ENCODE data around the gene OGA. TPM values are rescaled to one million over a fixed set of nuclear protein-coding genes. Genes with fewer than 3 reads are reported as not detected.

OGA gene
- total RNA-seq, 2 donors from 2014 or later: 411 to 421 TPM

Other genes starting within 250 kb of the OGA start
- 10 to 100 TPM; 25.3 to 30.9 TPM for gene POLL, start 230.2 kb downstream of the OGA start, total RNA-seq
- gene DPCD, start 230.1 kb downstream of the OGA start, total RNA-seq: 1 to 10 TPM in 1 of 2 donors, not detected in 1; 1.9 TPM
- gene FBXW4, start 123.3 kb downstream of the OGA start, total RNA-seq: 10 to 100 TPM; 64.5 to 74.1 TPM
- not detected for gene FGF8, start 42.3 kb downstream of the OGA start, total RNA-seq
- 10 to 100 TPM; 13.1 to 13.8 TPM for gene NPM3, start 35.0 kb downstream of the OGA start, total RNA-seq
- gene KCNIP2, start 25.4 kb upstream of the OGA start, total RNA-seq: 1 to 10 TPM; 2.9 to 4.1 TPM
- 10 to 100 TPM; 25.6 to 27.2 TPM for gene ARMH3, start 237.7 kb upstream of the OGA start, total RNA-seq
- 10 to 100 TPM; 12.4 to 15.8 TPM for gene HPS6, start 246.9 kb upstream of the OGA start, total RNA-seq

Measured in T-helper 17 cell (primary cell).